CD4-positive, CD25-positive, alpha-beta regulatory T cell (primary cell): ENCODE measurements around the gene ACAD11. TPM values are rescaled to one million over a fixed set of nuclear protein-coding genes. Genes with fewer than 3 reads are reported as not detected.
"Not testable (repeated sequence)": the region's sequence is repeated elsewhere in the genome, so short reads cannot be mapped to it uniquely, and the experiment has no call there.

Source experiments
- ATAC-seq, 2 donors: fragments of 150-1000 bp; cut with Tn5 transposase; one replicate each; pipeline ENCODE4 v1.10.0; 2021; ENCODE audit warnings: low read depth in 2 of 2, moderate number of reproducible peaks in 2 of 2, moderate library complexity in 1 of 2
- DNase-seq, 3 donors: peaks; one replicate each; pipeline versions ENCODE4 v3.0.0 to v3.0.0-alpha.2; 2012 to 2022; ENCODE audit warnings: mixed read lengths in 1 of 3
- H3K27ac ChIP-seq: one replicate; pipeline ENCODE4 v1.7.0; 2013; ENCODE audit warnings: mild to moderate bottlenecking, low read length; ENCODE audit not compliant: insufficient read depth, poor library complexity, severe bottlenecking
- H3K27me3 ChIP-seq: one replicate; pipeline ENCODE4 v1.7.0; 2013; ENCODE audit warnings: low read length; ENCODE audit not compliant: control insufficient read depth, insufficient read depth
- H3K36me3 ChIP-seq: one replicate; pipeline ENCODE4 v1.7.0; 2013; ENCODE audit warnings: mild to moderate bottlenecking, low read length, moderate library complexity; ENCODE audit not compliant: control insufficient read depth, insufficient read depth
- H3K4me1 ChIP-seq: 2 replicates; pipeline ENCODE4 v1.7.0; 2013; ENCODE audit warnings: mild to moderate bottlenecking, low read length; ENCODE audit not compliant: insufficient read depth, control insufficient read depth, poor library complexity, severe bottlenecking
- H3K4me3 ChIP-seq: one replicate; pipeline ENCODE4 v1.7.0; 2013; ENCODE audit warnings: low read depth, mild to moderate bottlenecking, low read length, moderate library complexity
- H3K9me3 ChIP-seq, 2 experiments: 1 replicate in 1 of 2; 2 replicates in 1 of 2; pipeline ENCODE4 v1.7.0; 2013; ENCODE audit warnings: low read length in 2 of 2, mild to moderate bottlenecking in 1 of 2, moderate library complexity in 1 of 2; ENCODE audit not compliant: control insufficient read depth in 2 of 2
- H3K27ac Mint-ChIP-seq, 3 donors: one replicate each; pipeline ENCODE4 v1.8.0; 2020 to 2022; ENCODE audit warnings: mild to moderate bottlenecking in 3 of 3, mixed read lengths in 3 of 3, moderate library complexity in 2 of 3
- H3K27me3 Mint-ChIP-seq: one replicate; pipeline ENCODE4 v1.8.0; 2022; ENCODE audit warnings: mild to moderate bottlenecking, mixed read lengths
- H3K36me3 Mint-ChIP-seq: one replicate; pipeline ENCODE4 v1.8.0; 2020; ENCODE audit warnings: mixed read lengths
- H3K4me1 Mint-ChIP-seq, 4 donors: one replicate each; pipeline ENCODE4 v1.8.0; 2020 to 2022; ENCODE audit warnings: mixed read lengths in 4 of 4, mild to moderate bottlenecking in 1 of 4
- H3K4me3 Mint-ChIP-seq, 4 donors: one replicate each; pipeline ENCODE4 v1.8.0; 2020 to 2022; ENCODE audit warnings: mild to moderate bottlenecking in 4 of 4, mixed read lengths in 4 of 4, moderate library complexity in 3 of 4
- H3K9me3 Mint-ChIP-seq, 7 donors: one replicate each; pipeline ENCODE4 v1.8.0; 2020 to 2022; ENCODE audit warnings: mixed read lengths in 7 of 7, mild to moderate bottlenecking in 3 of 7, moderate library complexity in 2 of 7
- polyA plus RNA-seq, 4 donors: library from polyadenylated mRNA; unstranded; fragments of 300-500 nt; fragmentation: Illumina TruSeq; gene quantifications; one replicate each; pipeline ENCODE4 v1.2.3, GENCODE V29; 2021
- total RNA-seq: library from RNA; stranded (reverse); gene quantifications from one replicate; pipeline ENCODE4 v1.2.3, GENCODE V29; 2022

ACAD11 gene
- total and polyA plus RNA-seq, 5 donors from 2014 or later = 2.7 to 27.5 (median 4.7) TPM

DNA sequence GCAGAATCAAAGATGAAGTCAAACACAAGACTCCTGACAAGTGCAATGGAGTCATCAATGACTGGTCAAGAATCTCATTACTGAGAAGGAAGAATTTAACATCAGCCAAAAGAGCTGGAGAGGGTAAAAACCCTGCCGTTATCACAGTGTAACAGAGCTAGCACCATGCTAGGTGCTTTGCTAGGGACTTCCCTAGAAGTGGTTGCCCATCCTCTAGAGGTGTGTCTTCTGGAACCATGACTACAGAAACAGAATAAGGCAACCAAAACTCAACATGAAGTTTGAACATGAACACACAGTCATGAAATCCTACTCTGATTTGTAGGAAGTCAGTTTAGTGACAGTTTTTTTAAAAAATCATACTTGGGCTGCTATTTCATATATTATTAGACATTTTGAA lies 9.5 kb downstream of the ACAD11 start:
- Mint-ChIP-seq H3K4me1 (peaks cover under 1 to 16% (median 5%) of the 10 kb centered on the region in 4 donors), H3K9me3 (no peaks in the 10 kb centered on the region), H3K4me3 (peak overlapping the region in 1 of 4 donors; percentile 53), H3K36me3 (peaks cover 2% of the 10 kb centered on the region), H3K27ac (no peak overlapping the region), H3K27me3 (no peaks in the 10 kb centered on the region)
- H3K4me1 ChIP-seq = no peaks in the 10 kb centered on the region
- H3K27ac ChIP-seq = no peak overlapping the region
- H3K36me3 ChIP-seq = no peaks in the 10 kb centered on the region
- no peaks in the 10 kb centered on the region for H3K27me3 ChIP-seq
- H3K9me3 ChIP-seq = no peaks in the 10 kb centered on the region
- DNase-seq (no peak), ATAC-seq (no peak)
- no peak overlapping the region for H3K4me3 ChIP-seq

GRCh38 chr3:132645058-132645457 lies 14.6 kb downstream of the ACAD11 start:
- no peak overlapping the region for H3K4me3 ChIP-seq
- Mint-ChIP-seq H3K27me3 (no peaks in the 10 kb centered on the region), H3K4me1 (peaks cover 0 to 13% (median 7%) of the 10 kb centered on the region in 4 donors), H3K9me3 (no peaks in the 10 kb centered on the region), H3K27ac (peak overlapping the region in 1 of 3 donors; percentile 54), H3K36me3 (peaks cover 3% of the 10 kb centered on the region), H3K4me3 (no peak overlapping the region)
- DNase-seq (no peak), ATAC-seq (no peak)
- H3K27me3 ChIP-seq = no peaks in the 10 kb centered on the region
- H3K4me1 ChIP-seq = no peaks in the 10 kb centered on the region
- H3K27ac ChIP-seq = no peak overlapping the region
- H3K36me3 ChIP-seq = peaks cover 4% of the 10 kb centered on the region
- H3K9me3 ChIP-seq = no peaks in the 10 kb centered on the region

GRCh38 chr3:132643366-132643765 lies 16.2 kb downstream of the ACAD11 start:
- peak overlapping the region in 1 of 3 donors; percentile 56 for H3K27ac Mint-ChIP-seq
- Histone ChIP-seq H3K4me1 (no peaks in the 10 kb centered on the region), H3K27ac (no peak overlapping the region), H3K36me3 (peaks cover 16% of the 10 kb centered on the region), H3K27me3 (no peaks in the 10 kb centered on the region), H3K4me3 (no peak overlapping the region), H3K9me3 (no peaks in the 10 kb centered on the region)
- ATAC-seq (no peak), DNase-seq (no peak)
- peaks cover 0 to 13% (median 7%) of the 10 kb centered on the region in 4 donors for H3K4me1 Mint-ChIP-seq
- H3K4me3 Mint-ChIP-seq = no peak overlapping the region
- no peaks in the 10 kb centered on the region for H3K27me3 Mint-ChIP-seq
- no peaks in the 10 kb centered on the region for H3K9me3 Mint-ChIP-seq
- peaks cover 17% of the 10 kb centered on the region for H3K36me3 Mint-ChIP-seq

GRCh38 chr3:132642539-132642847 lies 17.1 kb downstream of the ACAD11 start:
- no peak overlapping the region for H3K27ac Mint-ChIP-seq
- ATAC-seq (no peak), DNase-seq (no peak)
- peaks cover 0 to 10% (median 6%) of the 10 kb centered on the region in 4 donors for H3K4me1 Mint-ChIP-seq
- no peak overlapping the region for H3K4me3 ChIP-seq
- H3K27me3 Mint-ChIP-seq = no peaks in the 10 kb centered on the region
- no peaks in the 10 kb centered on the region for H3K27me3 ChIP-seq
- H3K9me3 Mint-ChIP-seq = no peaks in the 10 kb centered on the region
- no peak overlapping the region for H3K4me3 Mint-ChIP-seq
- H3K36me3 Mint-ChIP-seq = peaks cover 17% of the 10 kb centered on the region
- H3K27ac ChIP-seq = no peak overlapping the region
- no peaks in the 10 kb centered on the region for H3K9me3 ChIP-seq
- H3K36me3 ChIP-seq = peaks cover 22% of the 10 kb centered on the region
- H3K4me1 ChIP-seq = no peaks in the 10 kb centered on the region

DNA sequence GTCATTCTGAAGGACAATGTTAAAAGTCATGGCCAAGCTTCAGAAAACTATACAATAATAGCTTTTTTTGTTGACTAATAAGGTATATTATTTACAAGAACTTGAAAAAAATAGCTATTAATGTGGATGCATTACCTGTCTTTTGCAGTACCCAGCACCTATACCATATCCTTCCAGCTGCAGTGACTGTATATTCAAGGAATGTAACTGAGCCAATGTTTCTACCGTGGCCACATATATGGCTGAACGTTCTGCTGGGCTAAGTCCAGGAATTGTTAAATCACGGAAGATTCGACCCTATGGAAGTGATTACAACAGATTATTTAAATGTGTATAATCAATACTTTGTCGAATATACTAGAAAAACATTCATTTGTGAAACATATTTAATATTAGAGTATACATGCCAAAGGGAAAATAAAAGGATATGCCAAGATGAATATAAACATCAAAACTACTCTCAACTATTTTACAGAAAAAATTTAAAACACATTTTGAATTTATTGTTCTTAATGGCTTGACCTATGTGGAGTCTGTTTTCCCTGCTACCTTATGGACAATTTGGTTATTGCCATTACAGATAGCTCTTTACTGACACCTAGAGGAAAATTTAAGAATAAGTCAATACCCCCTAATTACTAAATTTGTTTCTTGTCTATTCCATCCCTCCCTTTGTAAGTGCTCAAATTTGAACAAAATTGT lies 17.6 kb downstream of the ACAD11 start:
- H3K36me3 ChIP-seq = peaks cover 25% of the 10 kb centered on the region
- Mint-ChIP-seq H3K9me3 (no peaks in the 10 kb centered on the region), H3K27me3 (no peaks in the 10 kb centered on the region), H3K27ac (no peak overlapping the region), H3K36me3 (peaks cover 17% of the 10 kb centered on the region), H3K4me1 (peaks cover 0 to 10% (median 3%) of the 10 kb centered on the region in 4 donors), H3K4me3 (no peak overlapping the region)
- no peaks in the 10 kb centered on the region for H3K4me1 ChIP-seq
- H3K27ac ChIP-seq = no peak overlapping the region
- peak in 2 of 3 donors; percentile 42 to 62 for DNase-seq
- H3K9me3 ChIP-seq = no peaks in the 10 kb centered on the region
- no peak for ATAC-seq
- no peak overlapping the region for H3K4me3 ChIP-seq
- H3K27me3 ChIP-seq = no peaks in the 10 kb centered on the region

- not testable (repeated sequence) for ATAC-seq, H3K27ac Mint-ChIP-seq, H3K4me3 ChIP-seq, H3K27me3 Mint-ChIP-seq, H3K9me3 ChIP-seq, DNase-seq, H3K4me1 Mint-ChIP-seq, H3K27ac ChIP-seq, H3K27me3 ChIP-seq, H3K9me3 Mint-ChIP-seq, H3K4me3 Mint-ChIP-seq, H3K4me1 ChIP-seq
- H3K36me3 ChIP-seq = peaks cover 25% of the 10 kb centered on the region
- peaks cover 22% of the 10 kb centered on the region for H3K36me3 Mint-ChIP-seq
Observed at GRCh38 chr3:132641427-132641826, 18.2 kb downstream of the ACAD11 start.

GRCh38 chr3:132638706-132639105 lies 20.9 kb downstream of the ACAD11 start:
- Mint-ChIP-seq H3K4me3 (no peak overlapping the region), H3K27ac (no peak overlapping the region), H3K36me3 (peaks cover 32% of the 10 kb centered on the region), H3K4me1 (peaks cover 0 to 6% (median 1%) of the 10 kb centered on the region in 4 donors), H3K9me3 (no peaks in the 10 kb centered on the region), H3K27me3 (no peaks in the 10 kb centered on the region)
- Histone ChIP-seq H3K36me3 (peaks cover 29% of the 10 kb centered on the region), H3K27me3 (no peaks in the 10 kb centered on the region), H3K9me3 (no peaks in the 10 kb centered on the region), H3K4me1 (no peaks in the 10 kb centered on the region), H3K27ac (no peak overlapping the region), H3K4me3 (no peak overlapping the region)
- ATAC-seq (no peak), DNase-seq (no peak)

DNA sequence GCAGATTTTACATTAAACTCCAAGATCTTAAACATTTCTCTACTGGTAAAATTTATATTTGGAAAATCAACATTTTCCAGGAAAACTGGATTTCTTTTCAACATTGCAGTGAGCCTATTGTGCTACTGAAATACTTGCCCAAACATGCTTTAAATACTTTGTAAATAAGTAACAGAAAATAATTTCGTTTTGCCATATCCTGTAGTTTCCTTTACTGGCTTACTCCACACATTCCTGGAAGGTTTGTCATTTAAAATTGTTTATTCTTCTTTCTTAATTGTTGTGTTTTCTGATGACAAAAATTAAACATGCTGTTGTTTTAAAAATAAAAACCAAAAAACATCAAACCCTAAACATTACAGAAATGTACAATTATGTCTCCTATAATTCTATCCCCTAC lies 22.0 kb downstream of the ACAD11 start:
- Histone ChIP-seq H3K36me3 (peaks cover 29% of the 10 kb centered on the region), H3K27me3 (no peaks in the 10 kb centered on the region), H3K4me1 (no peaks in the 10 kb centered on the region), H3K4me3 (no peak overlapping the region), H3K9me3 (no peaks in the 10 kb centered on the region), H3K27ac (no peak overlapping the region)
- H3K36me3 Mint-ChIP-seq = peaks cover 32% of the 10 kb centered on the region
- no peaks in the 10 kb centered on the region for H3K27me3 Mint-ChIP-seq
- H3K4me1 Mint-ChIP-seq = peaks cover 0 to 6% (median 0%) of the 10 kb centered on the region in 4 donors
- H3K4me3 Mint-ChIP-seq = no peak overlapping the region
- H3K9me3 Mint-ChIP-seq = no peaks in the 10 kb centered on the region
- no peak overlapping the region for H3K27ac Mint-ChIP-seq
- DNase-seq (no peak), ATAC-seq (no peak)
